ENCODE data around the gene LMNA.

Gene LMNA

GRCh38 chr1:156079762-156080161 lies 34.7 kb upstream of the LMNA start:
- H3K23ac ChIP-seq (ENCODE audit: low read length): no peak overlapping the region
- no peak overlapping the region for H3K27ac ChIP-seq (ENCODE audit: low read depth, low read length)
- peak overlapping the region; percentile 94 for H3K4me3 ChIP-seq (ENCODE audit: low read depth, low read length)
- H3K27me3 ChIP-seq (ENCODE audit: insufficient read depth, low read length): no peaks in the 10 kb centered on the region
- peaks cover 47% of the 10 kb centered on the region for H3K79me2 ChIP-seq (ENCODE audit: control insufficient read depth, insufficient read depth, low read length, poor library complexity)
- H3K4me1 ChIP-seq (ENCODE audit: control insufficient read depth in 1 of 2, insufficient read depth in 2 of 2, low read length in 2 of 2): peaks cover 13 to 29% of the 10 kb centered on the region in 2 experiments
- no peak overlapping the region for H2BK120ac ChIP-seq (ENCODE audit: insufficient read depth, low read length, poor library complexity)
- no peak overlapping the region for H2AK5ac ChIP-seq (ENCODE audit: low read length)
- no peak overlapping the region for H4K12ac ChIP-seq (ENCODE audit: low read depth, low read length)
- no peak overlapping the region for H2BK5ac ChIP-seq (ENCODE audit: low read depth, low read length, poor library complexity)
- H2BK12ac ChIP-seq (ENCODE audit: low read length): no peak overlapping the region
- DNase-seq: no peak
- H3K9me3 ChIP-seq (ENCODE audit: insufficient read depth, low read depth, low read length): peaks cover 6% of the 10 kb centered on the region
- H3K79me1 ChIP-seq (ENCODE audit: low read length): peaks cover 33% of the 10 kb centered on the region
- peak overlapping the region; percentile 94 for H3K4me2 ChIP-seq (ENCODE audit: low read length)
- H4K8ac ChIP-seq (ENCODE audit: low read depth, low read length): no peak overlapping the region
- H4K91ac ChIP-seq (ENCODE audit: low read depth, low read length): no peak overlapping the region
- no peak overlapping the region for H3K18ac ChIP-seq (ENCODE audit: low read length)
- no CpG with 5 or more reads among the region's 5 CpGs for WGBS (ENCODE audit: extremely low coverage, insufficient coverage, insufficient read length)
- H3K14ac ChIP-seq (ENCODE audit: low read length): no peak overlapping the region
- H3K9ac ChIP-seq (ENCODE audit: low read length): peak overlapping the region; percentile 92
- H3K4ac ChIP-seq (ENCODE audit: low read depth, low read length): peak overlapping the region; percentile 96
- peaks cover 30 to 41% of the 10 kb centered on the region in 2 experiments for H3K36me3 ChIP-seq (ENCODE audit: control insufficient read depth in 1 of 2, insufficient read depth in 2 of 2, low read length in 2 of 2)
- no peak overlapping the region for H2AFZ ChIP-seq (ENCODE audit: insufficient read depth, low read length, poor library complexity)

GRCh38 chr1:156080241-156080862 lies 34.2 kb upstream of the LMNA start:
- Histone ChIP-seq H3K27me3 (ENCODE audit: insufficient read depth, low read length) (no peaks in the 10 kb centered on the region), H2BK120ac (ENCODE audit: insufficient read depth, low read length, poor library complexity) (peak overlapping the region; percentile 71), H4K8ac (ENCODE audit: low read depth, low read length) (peak overlapping the region; percentile 57), H3K4me2 (ENCODE audit: low read length) (peak overlapping the region; percentile 94), H3K4me3 (ENCODE audit: low read depth, low read length) (peak overlapping the region; percentile 94), H3K9me3 (ENCODE audit: insufficient read depth, low read depth, low read length) (peaks cover 6% of the 10 kb centered on the region), H3K23ac (ENCODE audit: low read length) (peak overlapping the region; percentile 71), H2AFZ (ENCODE audit: insufficient read depth, low read length, poor library complexity) (no peak overlapping the region), H2BK12ac (ENCODE audit: low read length) (no peak overlapping the region), H3K18ac (ENCODE audit: low read length) (peak overlapping the region; percentile 97), H3K79me2 (ENCODE audit: control insufficient read depth, insufficient read depth, low read length, poor library complexity) (peaks cover 52% of the 10 kb centered on the region), H3K4ac (ENCODE audit: low read depth, low read length) (peak overlapping the region; percentile 96), H3K27ac (ENCODE audit: low read depth, low read length) (peak overlapping the region; percentile 86), H3K79me1 (ENCODE audit: low read length) (peaks cover 39% of the 10 kb centered on the region), H2AK5ac (ENCODE audit: low read length) (peak overlapping the region; percentile 91), H3K4me1 (ENCODE audit: control insufficient read depth in 1 of 2, insufficient read depth in 2 of 2, low read length in 2 of 2) (peaks cover 19 to 32% of the 10 kb centered on the region in 2 experiments), H3K36me3 (ENCODE audit: control insufficient read depth in 1 of 2, insufficient read depth in 2 of 2, low read length in 2 of 2) (peaks cover 25 to 35% of the 10 kb centered on the region in 2 experiments), H2BK5ac (ENCODE audit: low read depth, low read length, poor library complexity) (peak overlapping the region; percentile 66), H4K12ac (ENCODE audit: low read depth, low read length) (peak overlapping the region; percentile 95), H4K91ac (ENCODE audit: low read depth, low read length) (peak overlapping the region; percentile 90), H3K14ac (ENCODE audit: low read length) (peak overlapping the region; percentile 97), H3K9ac (ENCODE audit: low read length) (peak overlapping the region; percentile 92)
- WGBS (ENCODE audit: extremely low coverage, insufficient coverage, insufficient read length): no CpG with 5 or more reads among the region's 8 CpGs
- no peak for DNase-seq

- peak overlapping the region; percentile 81 for H4K8ac ChIP-seq (ENCODE audit: low read depth, low read length)
- peak overlapping the region; percentile 92 for H3K9ac ChIP-seq (ENCODE audit: low read length)
- peak overlapping the region; percentile 86 for H3K27ac ChIP-seq (ENCODE audit: low read depth, low read length)
- peaks cover 52% of the 10 kb centered on the region for H3K79me2 ChIP-seq (ENCODE audit: control insufficient read depth, insufficient read depth, low read length, poor library complexity)
- H3K4me2 ChIP-seq (ENCODE audit: low read length): peak overlapping the region; percentile 94
- peak overlapping the region; percentile 66 for H2BK5ac ChIP-seq (ENCODE audit: low read depth, low read length, poor library complexity)
- peaks cover 40% of the 10 kb centered on the region for H3K79me1 ChIP-seq (ENCODE audit: low read length)
- peak overlapping the region; percentile 71 for H2BK120ac ChIP-seq (ENCODE audit: insufficient read depth, low read length, poor library complexity)
- peak overlapping the region; percentile 97 for H3K18ac ChIP-seq (ENCODE audit: low read length)
- no peak overlapping the region for H2AFZ ChIP-seq (ENCODE audit: insufficient read depth, low read length, poor library complexity)
- no peak for DNase-seq
- H3K4me1 ChIP-seq (ENCODE audit: control insufficient read depth in 1 of 2, insufficient read depth in 2 of 2, low read length in 2 of 2): peaks cover 22 to 36% of the 10 kb centered on the region in 2 experiments
- H3K27me3 ChIP-seq (ENCODE audit: insufficient read depth, low read length): no peaks in the 10 kb centered on the region
- peak overlapping the region; percentile 71 for H3K23ac ChIP-seq (ENCODE audit: low read length)
- H3K4ac ChIP-seq (ENCODE audit: low read depth, low read length): peak overlapping the region; percentile 96
- peak overlapping the region; percentile 97 for H3K14ac ChIP-seq (ENCODE audit: low read length)
- peaks cover 6% of the 10 kb centered on the region for H3K9me3 ChIP-seq (ENCODE audit: insufficient read depth, low read depth, low read length)
- peaks cover 20 to 31% of the 10 kb centered on the region in 2 experiments for H3K36me3 ChIP-seq (ENCODE audit: control insufficient read depth in 1 of 2, insufficient read depth in 2 of 2, low read length in 2 of 2)
- peak overlapping the region; percentile 91 for H2AK5ac ChIP-seq (ENCODE audit: low read length)
- H3K4me3 ChIP-seq (ENCODE audit: low read depth, low read length): peak overlapping the region; percentile 94
- peak overlapping the region; percentile 95 for H4K12ac ChIP-seq (ENCODE audit: low read depth, low read length)
- no CpG with 5 or more reads among the region's 4 CpGs for WGBS (ENCODE audit: extremely low coverage, insufficient coverage, insufficient read length)
- peak overlapping the region; percentile 90 for H4K91ac ChIP-seq (ENCODE audit: low read depth, low read length)
- H2BK12ac ChIP-seq (ENCODE audit: low read length): no peak overlapping the region
Measured at GRCh38 chr1:156080863-156081179, 33.7 kb upstream of the LMNA start.

GRCh38 chr1:156081180-156081916 lies 33.2 kb upstream of the LMNA start:
- Histone ChIP-seq H2BK5ac (ENCODE audit: low read depth, low read length, poor library complexity) (peak overlapping the region; percentile 92), H3K27ac (ENCODE audit: low read depth, low read length) (peak overlapping the region; percentile 86), H3K4me2 (ENCODE audit: low read length) (peak overlapping the region; percentile 94), H4K91ac (ENCODE audit: low read depth, low read length) (peak overlapping the region; percentile 94), H3K4me3 (ENCODE audit: low read depth, low read length) (peak overlapping the region; percentile 94), H3K27me3 (ENCODE audit: insufficient read depth, low read length) (no peaks in the 10 kb centered on the region), H3K14ac (ENCODE audit: low read length) (peak overlapping the region; percentile 97), H4K8ac (ENCODE audit: low read depth, low read length) (peak overlapping the region; percentile 84), H3K18ac (ENCODE audit: low read length) (peak overlapping the region; percentile 97), H3K9me3 (ENCODE audit: insufficient read depth, low read depth, low read length) (peaks cover 6% of the 10 kb centered on the region), H3K23ac (ENCODE audit: low read length) (no peak overlapping the region), H2BK12ac (ENCODE audit: low read length) (peak overlapping the region; percentile 42), H3K4me1 (ENCODE audit: control insufficient read depth in 1 of 2, insufficient read depth in 2 of 2, low read length in 2 of 2) (peaks cover 21 to 37% of the 10 kb centered on the region in 2 experiments), H3K36me3 (ENCODE audit: control insufficient read depth in 1 of 2, insufficient read depth in 2 of 2, low read length in 2 of 2) (peaks cover 15 to 26% of the 10 kb centered on the region in 2 experiments), H3K79me2 (ENCODE audit: control insufficient read depth, insufficient read depth, low read length, poor library complexity) (peaks cover 52% of the 10 kb centered on the region), H4K12ac (ENCODE audit: low read depth, low read length) (peak overlapping the region; percentile 95), H2BK120ac (ENCODE audit: insufficient read depth, low read length, poor library complexity) (peak overlapping the region; percentile 71), H3K4ac (ENCODE audit: low read depth, low read length) (peak overlapping the region; percentile 97), H2AFZ (ENCODE audit: insufficient read depth, low read length, poor library complexity) (peak overlapping the region; percentile 66), H3K79me1 (ENCODE audit: low read length) (peaks cover 40% of the 10 kb centered on the region), H3K9ac (ENCODE audit: low read length) (peak overlapping the region; percentile 92), H2AK5ac (ENCODE audit: low read length) (peak overlapping the region; percentile 97)
- no peak for DNase-seq
- WGBS (ENCODE audit: extremely low coverage, insufficient coverage, insufficient read length): no CpG with 5 or more reads among the region's 61 CpGs
